Activated CD4-positive, CD25-positive, alpha-beta regulatory T cell treated with anti-CD3 and anti-CD28 coated beads, Interleukin-2, amount 50 U/mL, for 16 hours (primary cell): ENCODE measurements around the gene FSTL4.

Experiments used
- DNase-seq: peaks from one replicate; pipeline ENCODE4 v3.0.0-alpha.2; 2020; ENCODE audit warnings: low read depth, low spot score

FSTL4 gene

GRCh38 chr5:133387621-133388020, 224.7 kb downstream of the FSTL4 start:
- DNase-seq, result no peak

- DNase-seq, result no peak
Observed at GRCh38 chr5:133387091-133387490, 225.2 kb downstream of the FSTL4 start.

GRCh38 chr5:133386662-133387061, 225.7 kb downstream of the FSTL4 start:
- no peak for DNase-seq

- no peak for DNase-seq
Observed at GRCh38 chr5:133385346-133385745, 227.0 kb downstream of the FSTL4 start.

- no peak for DNase-seq
Observed at GRCh38 chr5:133384903-133385302, 227.4 kb downstream of the FSTL4 start.

- DNase-seq, result no peak
Observed at GRCh38 chr5:133384120-133384855, 228.1 kb downstream of the FSTL4 start.

GRCh38 chr5:133383580-133383939, 228.8 kb downstream of the FSTL4 start:
- no peak for DNase-seq

- no peak for DNase-seq
Observed at GRCh38 chr5:133382661-133383579, 229.4 kb downstream of the FSTL4 start.

- no peak for DNase-seq
Observed at GRCh38 chr5:133381571-133382365, 230.6 kb downstream of the FSTL4 start.

- DNase-seq, result no peak
Observed at GRCh38 chr5:133381041-133381440, 231.3 kb downstream of the FSTL4 start.

GRCh38 chr5:133377736-133378135, 234.6 kb downstream of the FSTL4 start:
- no peak for DNase-seq

GRCh38 chr5:133376986-133377385, 235.4 kb downstream of the FSTL4 start:
- no peak for DNase-seq

GRCh38 chr5:133373121-133373870, 239.0 kb downstream of the FSTL4 start:
- DNase-seq, result no peak

- no peak for DNase-seq
Observed at GRCh38 chr5:133372293-133372937, 239.9 kb downstream of the FSTL4 start.

- no peak for DNase-seq
Observed at GRCh38 chr5:133371371-133372155, 240.8 kb downstream of the FSTL4 start.

GRCh38 chr5:133370904-133371303, 241.4 kb downstream of the FSTL4 start:
- DNase-seq, result no peak

- DNase-seq, result no peak
Observed at GRCh38 chr5:133370036-133370831, 242.1 kb downstream of the FSTL4 start.

- DNase-seq, result no peak
Observed at GRCh38 chr5:133368916-133369783, 243.2 kb downstream of the FSTL4 start.
